Panc1 (cell line): ENCODE data around the gene RMND5B. TPM values are rescaled to one million over a fixed set of nuclear protein-coding genes. Genes with fewer than 3 reads are reported as not detected.

Experiments used
- ATAC-seq: fragments of 200-7000 bp; cut with Tn5 transposase; 2 replicates; pipeline ENCODE4 v1.9.1; 2020; ENCODE audit warnings: mild to moderate bottlenecking, moderate library complexity
- BruUV-seq: library from RNA; stranded (reverse); fragments of 400-500 nt; replicated peaks from 2 replicates; lab custom pipeline; 2021; lab: Mats Ljungman, UMichigan
- CTCF ChIA-PET: fragments of 300-600 bp; sonication (Branson Sonifier 250); formaldehyde crosslinking; loops from one replicate; lab custom pipeline; 2022; ENCODE audit warnings: antibody characterized with exemption; lab: Charles Lee
- POLR2A ChIA-PET: fragments of 300-600 bp; sonication (Branson Sonifier 250); formaldehyde crosslinking; loops from one replicate; lab custom pipeline; 2022; ENCODE audit warnings: antibody characterized with exemption; lab: Charles Lee
- DNase-seq: peaks from one replicate; pipeline ENCODE4 v3.0.0-alpha.2; 2010; ENCODE audit warnings: low read depth, low spot score
- H3K27ac ChIP-seq: 2 replicates; pipeline ENCODE4 v1.5.1; 2011; ENCODE audit warnings: mild to moderate bottlenecking, low read length, inconsistent platforms
- H3K27me3 ChIP-seq: fragments of 200-500 bp; sonication (Bioruptor generic); 2 replicates; pipeline ENCODE4 v1.6.0; 2014; ENCODE audit warnings: low read length, inconsistent platforms; ENCODE audit not compliant: control insufficient read depth, insufficient read depth
- H3K36me3 ChIP-seq: fragments of 200-500 bp; sonication (Bioruptor generic); 2 replicates; pipeline ENCODE4 v1.5.1; 2014; ENCODE audit warnings: inconsistent platforms, mild to moderate bottlenecking, low read length, moderate library complexity; ENCODE audit not compliant: control insufficient read depth, insufficient read depth
- H3K4me1 ChIP-seq: 2 replicates; pipeline ENCODE4 v1.5.1; 2011; ENCODE audit warnings: inconsistent platforms, mild to moderate bottlenecking, low read length, moderate library complexity; ENCODE audit not compliant: control insufficient read depth, insufficient read depth
- H3K4me3 ChIP-seq, 2 experiments: 2 replicates each; pipeline ENCODE4 v1.5.1; 2011 to 2012; ENCODE audit warnings: low read depth in 2 of 2, low read length in 2 of 2, mild to moderate bottlenecking in 2 of 2, inconsistent platforms in 1 of 2, moderate library complexity in 1 of 2
- H3K9me3 ChIP-seq: fragments of 200-500 bp; sonication (Bioruptor generic); 2 replicates; pipeline ENCODE4 v1.5.1; 2014; ENCODE audit warnings: low read depth, mild to moderate bottlenecking, inconsistent platforms, low read length, moderate library complexity; ENCODE audit not compliant: control insufficient read depth, insufficient read depth
- CTCF ChIP-seq: fragments of 450-650 bp; IDR thresholded peaks from 2 replicates; pipeline ENCODE4 v1.5.1; 2017; ENCODE audit warnings: mild to moderate bottlenecking
- POLR2AphosphoS5 ChIP-seq: IDR thresholded peaks from 2 replicates; pipeline ENCODE4 v1.6.1; 2012; ENCODE audit warnings: mild to moderate bottlenecking, low read depth, low read length, moderate library complexity
- SIN3A ChIP-seq: IDR thresholded peaks from 2 replicates; pipeline ENCODE4 v1.6.1; 2012; ENCODE audit warnings: low read depth, mild to moderate bottlenecking, low read length, moderate library complexity, borderline replicate concordance; ENCODE audit not compliant: insufficient read depth
- in situ Hi-C: cut with HindIII; loops from 2 replicates; pipeline ENCODE4 v1.10.0; 2016; ENCODE audit warnings: low sequenced_read_pairs, low pct_unique_long_range_greater_than_20kb
- intact Hi-C: fragments of 100-400 bp; cut with micrococcal nuclease; formaldehyde crosslinking; loops from one replicate; pipeline ENCODE4 v1.10.0; 2022; ENCODE audit not compliant: unreplicated experiment
- total RNA-seq: library from RNA; stranded (reverse); gene quantifications from one replicate; pipeline ENCODE4 v1.2.1, GENCODE V29; 2021; ENCODE audit not compliant: unreplicated experiment
- TF ChIP-seq, protein P1 (sequence below), 2 experiments: IDR thresholded peaks; 2 replicates each; pipeline ENCODE4 v1.6.1; 2011 to 2012; ENCODE audit warnings: low read depth in 2 of 2, control low read depth in 1 of 2, low read length in 1 of 2, mild to moderate bottlenecking in 1 of 2, moderate library complexity in 1 of 2; ENCODE audit not compliant: insufficient read depth in 1 of 2

Gene RMND5B
- total RNA-seq, 1 experiment from 2014 or later: 40.8 TPM

DNA sequence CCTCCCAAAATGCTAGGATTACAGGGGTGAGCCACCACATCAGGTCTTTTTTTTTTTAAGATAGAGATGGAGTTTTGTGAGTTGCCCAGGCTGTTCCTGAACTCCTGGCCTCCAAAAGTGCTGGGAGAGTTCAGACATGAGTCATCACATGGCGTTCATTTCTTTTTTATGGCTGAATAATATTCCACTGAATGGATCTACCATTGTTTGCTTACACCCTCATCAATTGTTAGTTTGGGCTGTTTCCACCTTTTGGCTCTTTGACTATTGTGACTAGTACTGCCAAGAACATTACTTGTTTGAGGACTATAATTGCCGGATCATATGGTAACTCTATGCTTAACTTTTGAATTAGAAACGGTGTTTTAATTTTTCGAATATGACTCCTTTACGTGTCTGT lies 18.3 kb upstream of the RMND5B start:
- no peaks in the 10 kb centered on the region; the same call in 1 of the 2 replicates for H3K27me3 ChIP-seq
- ATAC-seq (no peak), DNase-seq (no peak)
- POLR2A ChIA-PET: no interaction called here
- no TSS peak for BruUV-seq
- intact Hi-C loops: no loop called here
- peak overlapping the region; percentile 63 for H3K27ac ChIP-seq
- in situ Hi-C loops: no loop called here
- H3K9me3 ChIP-seq: no peaks in the 10 kb centered on the region
- CTCF ChIA-PET: no interaction called here
- H3K4me1 ChIP-seq: peaks cover 14% of the 10 kb centered on the region
- TF ChIP-seq POLR2AphosphoS5: no peak
- no peak for TF ChIP-seq CTCF
- TF ChIP-seq, protein P1, sequence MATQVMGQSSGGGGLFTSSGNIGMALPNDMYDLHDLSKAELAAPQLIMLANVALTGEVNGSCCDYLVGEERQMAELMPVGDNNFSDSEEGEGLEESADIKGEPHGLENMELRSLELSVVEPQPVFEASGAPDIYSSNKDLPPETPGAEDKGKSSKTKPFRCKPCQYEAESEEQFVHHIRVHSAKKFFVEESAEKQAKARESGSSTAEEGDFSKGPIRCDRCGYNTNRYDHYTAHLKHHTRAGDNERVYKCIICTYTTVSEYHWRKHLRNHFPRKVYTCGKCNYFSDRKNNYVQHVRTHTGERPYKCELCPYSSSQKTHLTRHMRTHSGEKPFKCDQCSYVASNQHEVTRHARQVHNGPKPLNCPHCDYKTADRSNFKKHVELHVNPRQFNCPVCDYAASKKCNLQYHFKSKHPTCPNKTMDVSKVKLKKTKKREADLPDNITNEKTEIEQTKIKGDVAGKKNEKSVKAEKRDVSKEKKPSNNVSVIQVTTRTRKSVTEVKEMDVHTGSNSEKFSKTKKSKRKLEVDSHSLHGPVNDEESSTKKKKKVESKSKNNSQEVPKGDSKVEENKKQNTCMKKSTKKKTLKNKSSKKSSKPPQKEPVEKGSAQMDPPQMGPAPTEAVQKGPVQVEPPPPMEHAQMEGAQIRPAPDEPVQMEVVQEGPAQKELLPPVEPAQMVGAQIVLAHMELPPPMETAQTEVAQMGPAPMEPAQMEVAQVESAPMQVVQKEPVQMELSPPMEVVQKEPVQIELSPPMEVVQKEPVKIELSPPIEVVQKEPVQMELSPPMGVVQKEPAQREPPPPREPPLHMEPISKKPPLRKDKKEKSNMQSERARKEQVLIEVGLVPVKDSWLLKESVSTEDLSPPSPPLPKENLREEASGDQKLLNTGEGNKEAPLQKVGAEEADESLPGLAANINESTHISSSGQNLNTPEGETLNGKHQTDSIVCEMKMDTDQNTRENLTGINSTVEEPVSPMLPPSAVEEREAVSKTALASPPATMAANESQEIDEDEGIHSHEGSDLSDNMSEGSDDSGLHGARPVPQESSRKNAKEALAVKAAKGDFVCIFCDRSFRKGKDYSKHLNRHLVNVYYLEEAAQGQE (IDR thresholded peaks at IDR 0.05; ENCODE audit: insufficient read depth in 1 of 2, low read depth in 2 of 2, low read length in 1 of 2): no peak
- H3K4me3 ChIP-seq: peak overlapping the region; percentile 49 to 62
- no peaks in the 10 kb centered on the region for H3K36me3 ChIP-seq

DNA sequence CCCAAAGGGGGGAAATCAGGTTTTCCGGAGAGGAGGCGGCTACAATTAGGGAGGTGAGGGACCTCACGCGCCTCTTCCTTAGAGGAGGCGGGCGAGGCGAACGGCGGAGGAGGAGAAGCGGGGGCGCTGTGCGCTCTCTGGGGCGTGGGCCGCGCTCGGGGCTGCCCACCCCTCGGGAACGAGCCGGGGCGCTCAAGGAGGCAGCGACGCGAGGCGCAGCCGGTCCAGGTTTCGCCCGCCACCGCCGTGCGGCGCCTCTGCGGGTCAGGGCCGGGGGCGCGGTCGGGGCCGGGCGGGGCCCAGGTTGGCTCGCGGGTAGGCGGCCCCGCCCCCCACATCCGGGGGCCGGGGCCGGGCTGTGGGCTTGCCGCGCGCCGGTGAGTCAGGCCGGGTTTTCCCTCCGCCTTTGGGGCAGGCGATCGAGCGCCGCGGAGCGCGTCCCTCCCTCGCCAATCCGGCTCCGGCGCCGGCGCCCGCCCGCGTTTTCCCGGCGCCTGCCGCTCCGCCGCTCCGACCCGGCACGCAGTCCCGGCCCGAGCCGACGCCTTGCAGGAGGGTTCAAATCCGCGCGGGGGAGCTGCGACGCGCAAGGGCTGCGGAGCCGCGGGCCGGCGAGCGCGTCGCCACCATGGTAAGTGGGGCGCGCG lies 17.6 kb upstream of the RMND5B start, which contains the start of gene N4BP3:
N4BP3 (plus strand) TSS at position 392 of the 647 bp plus-strand sequence. CDS start 6,052 bp downstream, outside the sequence.
- in situ Hi-C loops: no loop called here
- Histone ChIP-seq H3K27me3 (no peaks in the 10 kb centered on the region; the same call in 1 of the 2 replicates), H3K36me3 (no peaks in the 10 kb centered on the region), H3K27ac (peak within 1 kb of the TSS; percentile 63), H3K4me3 (peak within 1 kb of the TSS; percentile 49 to 62), H3K9me3 (no peaks in the 10 kb centered on the region), H3K4me1 (peaks cover 14% of the 10 kb centered on the region)
- no TSS peak for BruUV-seq
- TF ChIP-seq POLR2AphosphoS5 (no peak), SIN3A (peak; percentile 41; the same call in 1 of the 2 replicates)
- CTCF ChIA-PET: no interaction called here
- intact Hi-C loops: no loop called here
- DNase-seq (no peak), ATAC-seq (peak; percentile 89)
- POLR2A ChIA-PET: no interaction called here

DNA sequence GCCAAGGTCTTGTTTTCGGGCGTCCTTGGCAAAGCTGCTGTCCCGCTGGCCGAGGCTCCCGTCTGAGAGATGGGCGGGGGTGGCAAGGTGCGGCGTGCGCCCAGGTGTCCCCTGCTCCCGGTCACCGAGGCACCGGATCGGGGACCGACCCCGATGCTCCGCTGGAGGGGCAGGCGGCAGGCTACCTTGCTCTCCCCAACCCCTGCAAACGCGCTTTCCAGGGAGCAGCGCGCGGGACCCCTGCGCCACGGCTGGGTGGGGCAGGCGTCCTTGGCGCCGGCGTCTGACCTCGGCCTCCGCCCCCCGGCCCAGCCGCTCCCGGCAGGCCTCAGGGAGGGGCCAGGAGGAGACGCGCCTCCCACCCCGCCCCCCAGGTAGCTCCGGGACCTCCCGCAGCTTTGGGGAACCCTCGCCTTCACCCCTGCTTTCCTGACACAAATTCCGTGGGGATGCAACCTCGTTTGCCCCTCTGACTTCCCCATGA lies 16.9 kb upstream of the RMND5B start:
- ATAC-seq (peak; percentile 41), DNase-seq (no peak)
- in situ Hi-C loops (no loop called here), intact Hi-C loops (no loop called here)
- H3K36me3 ChIP-seq: no peaks in the 10 kb centered on the region
- ChIA-PET CTCF (no interaction called here), POLR2A (no interaction called here)
- no peak for TF ChIP-seq SIN3A
- no TSS peak for BruUV-seq
- no peaks in the 10 kb centered on the region for H3K9me3 ChIP-seq
- no peak overlapping the region; the same call in 1 of the 2 replicates for H3K27ac ChIP-seq
- H3K4me1 ChIP-seq: peaks cover 14% of the 10 kb centered on the region
- peak overlapping the region; percentile 49 to 62 for H3K4me3 ChIP-seq
- no peaks in the 10 kb centered on the region; the same call in 1 of the 2 replicates for H3K27me3 ChIP-seq
